Vagina (tissue), 2 donors: ENCODE measurements around the gene CNGA4. TPM values are rescaled to one million over a fixed set of nuclear protein-coding genes. Genes with fewer than 3 reads are reported as not detected.

Experiments used
- DNase-seq, 2 donors: peaks; one replicate each; pipeline ENCODE4 v3.0.0-alpha.2; 2017; ENCODE audit errors: extremely low spot score in 2 of 2
- H3K27ac ChIP-seq: fragments of 200-600 bp; sonication (generic); one replicate; pipeline ENCODE4 v1.5.1; 2019
- H3K27me3 ChIP-seq: fragments of 200-600 bp; sonication (generic); one replicate; pipeline ENCODE4 v1.5.1; 2019
- H3K36me3 ChIP-seq, 2 donors: fragments of 200-600 bp; sonication (generic); one replicate each; pipeline ENCODE4 v1.5.1; 2017 to 2019
- H3K4me1 ChIP-seq: fragments of 200-600 bp; sonication (generic); one replicate; pipeline ENCODE4 v1.5.1; 2019
- H3K4me3 ChIP-seq, 2 donors: fragments of 200-600 bp; sonication (generic); 1 replicate in 1 of 2; 2 replicates in 1 of 2; pipeline ENCODE4 v1.5.1; 2016 to 2019
- H3K9me3 ChIP-seq: fragments of 200-600 bp; sonication (generic); one replicate; pipeline ENCODE4 v1.5.1; 2019
- CTCF ChIP-seq, 3 experiments: fragments of 450-650 bp in 2 of 3; fragments of 200-600 bp in 1 of 3; sonication (generic) in 1 of 3; IDR thresholded peaks; one replicate each; pipeline ENCODE4 v1.5.1; 2017 to 2019; ENCODE audit warnings: antibody characterized with exemption in 3 of 3, mild to moderate bottlenecking in 2 of 3, moderate library complexity in 2 of 3
- POLR2A ChIP-seq, 2 donors: fragments of 450-650 bp; IDR thresholded peaks; one replicate each; pipeline ENCODE4 v1.6.1; 2017; ENCODE audit warnings: antibody characterized with exemption in 2 of 2, mild to moderate bottlenecking in 2 of 2, moderate library complexity in 2 of 2
- POLR2AphosphoS5 ChIP-seq, 2 donors: sonication (generic); formaldehyde crosslinking; IDR thresholded peaks; one replicate each; pipeline ENCODE4 v1.9.0; 2017; ENCODE audit warnings: antibody characterized with exemption in 2 of 2, mild to moderate bottlenecking in 2 of 2, low read depth in 1 of 2; ENCODE audit not compliant: insufficient read depth in 1 of 2
- intact Hi-C: fragments of 100-400 bp; cut with DNase I; formaldehyde crosslinking; loops from one replicate; pipeline ENCODE4 v1.15.1; 2023
- total RNA-seq: library from RNA; depleted of rRNA; stranded (reverse); fragments of >200 nt; gene quantifications from one replicate; pipeline ENCODE4 v1.2.3, GENCODE V29; 2016

CNGA4 gene
- total RNA-seq, 1 donor from 2014 or later, result not detected

- TF ChIP-seq CTCF (IDR thresholded peaks at IDR 0.05) (no peak), POLR2AphosphoS5 (IDR thresholded peaks at IDR 0.05; ENCODE audit: insufficient read depth in 1 of 2, low read depth in 1 of 2) (no peak), POLR2A (IDR thresholded peaks at IDR 0.05) (no peak)
- H3K27ac ChIP-seq, result no peak overlapping the region
- H3K9me3 ChIP-seq, result no peaks in the 10 kb centered on the region
- H3K36me3 ChIP-seq, result no peaks in the 10 kb centered on the region
- no peak overlapping the region for H3K4me3 ChIP-seq
- intact Hi-C loops, result loop anchor here (10.0 kb wide), 1 partner anchor 87 kb away; the partner anchor contains the start of gene CAVIN3
- H3K27me3 ChIP-seq, result no peaks in the 10 kb centered on the region
- peaks cover 20% of the 10 kb centered on the region for H3K4me1 ChIP-seq
- no peak for DNase-seq
Measured at GRCh38 chr11:6237761-6238302, 1.1 kb upstream of the CNGA4 start.

- TF ChIP-seq POLR2AphosphoS5 (IDR thresholded peaks at IDR 0.05; ENCODE audit: insufficient read depth in 1 of 2, low read depth in 1 of 2) (no peak), POLR2A (IDR thresholded peaks at IDR 0.05) (no peak), CTCF (IDR thresholded peaks at IDR 0.05) (no peak)
- DNase-seq, result no peak
- Histone ChIP-seq H3K36me3 (no peaks in the 10 kb centered on the region), H3K4me3 (no peak overlapping the region), H3K4me1 (peaks cover 6% of the 10 kb centered on the region), H3K9me3 (no peaks in the 10 kb centered on the region), H3K27ac (no peak overlapping the region), H3K27me3 (no peaks in the 10 kb centered on the region)
- intact Hi-C loops, result loop anchor here (10.0 kb wide), 1 partner anchor 115 kb away; no protein-coding TSS in a partner anchor
Measured at GRCh38 chr11:6240139-6240538, 1.2 kb downstream of the CNGA4 start.

GRCh38 chr11:6240781-6241180 is 1.9 kb downstream of the CNGA4 start:
- TF ChIP-seq POLR2A (IDR thresholded peaks at IDR 0.05), result no peak
- no peak for TF ChIP-seq POLR2AphosphoS5 (IDR thresholded peaks at IDR 0.05; ENCODE audit: insufficient read depth in 1 of 2, low read depth in 1 of 2)
- no peak for TF ChIP-seq CTCF (IDR thresholded peaks at IDR 0.05)
- Histone ChIP-seq H3K27me3 (no peaks in the 10 kb centered on the region), H3K4me3 (no peak overlapping the region), H3K27ac (no peak overlapping the region), H3K4me1 (peaks cover under 1% of the 10 kb centered on the region), H3K9me3 (no peaks in the 10 kb centered on the region), H3K36me3 (no peaks in the 10 kb centered on the region)
- no peak for DNase-seq
- intact Hi-C loops, result loop anchor here (10.0 kb wide), 1 partner anchor 114 kb away; no protein-coding TSS in a partner anchor

GRCh38 chr11:6241316-6241715 is 2.4 kb downstream of the CNGA4 start:
- Histone ChIP-seq H3K36me3 (no peaks in the 10 kb centered on the region), H3K4me1 (no peaks in the 10 kb centered on the region), H3K9me3 (no peaks in the 10 kb centered on the region), H3K27me3 (no peaks in the 10 kb centered on the region), H3K4me3 (no peak overlapping the region), H3K27ac (no peak overlapping the region)
- TF ChIP-seq CTCF (IDR thresholded peaks at IDR 0.05) (no peak), POLR2AphosphoS5 (IDR thresholded peaks at IDR 0.05; ENCODE audit: insufficient read depth in 1 of 2, low read depth in 1 of 2) (no peak), POLR2A (IDR thresholded peaks at IDR 0.05) (no peak)
- DNase-seq, result no peak
- intact Hi-C loops, result loop anchor here (10.0 kb wide), 1 partner anchor 113 kb away; no protein-coding TSS in a partner anchor

- H3K27ac ChIP-seq, result no peak overlapping the region
- TF ChIP-seq POLR2A (IDR thresholded peaks at IDR 0.05) (no peak), POLR2AphosphoS5 (IDR thresholded peaks at IDR 0.05; ENCODE audit: insufficient read depth in 1 of 2, low read depth in 1 of 2) (no peak), CTCF (IDR thresholded peaks at IDR 0.05) (no peak)
Measured at GRCh38 chr11:6245536-6245935, 6.6 kb downstream of the CNGA4 start.

More at GRCh38 chr11:6245536-6245935, 6.6 kb downstream of the CNGA4 start:
- no peak for DNase-seq
- H3K9me3 ChIP-seq, result no peaks in the 10 kb centered on the region
- no peaks in the 10 kb centered on the region for H3K36me3 ChIP-seq
- intact Hi-C loops, result loop anchor here (10.0 kb wide), 1 partner anchor 109 kb away; no protein-coding TSS in a partner anchor
- H3K4me3 ChIP-seq, result no peak overlapping the region
- H3K4me1 ChIP-seq, result no peaks in the 10 kb centered on the region
- H3K27me3 ChIP-seq, result no peaks in the 10 kb centered on the region
